Stimulated activated CD4-positive, alpha-beta T cell treated with anti-CD3 and anti-CD28 coated beads, Interleukin-4, amount 100 ng/mL, for 24 hours (primary cell): ENCODE results near the gene GPR132.
"Not testable (repeated sequence)": the region's sequence is repeated elsewhere in the genome, so short reads cannot be mapped to it uniquely, and the experiment has no call there.

Source experiments
- DNase-seq: peaks from one replicate; pipeline ENCODE4 v3.0.0-alpha.2; 2020

Gene GPR132

GRCh38 chr14:105090493-105091053, 25.3 kb upstream of the GPR132 start:
- DNase-seq, result peak; percentile 88

- DNase-seq, result no peak
Observed at GRCh38 chr14:105089746-105090492, 24.7 kb upstream of the GPR132 start.

GRCh38 chr14:105088812-105089745, 23.8 kb upstream of the GPR132 start:
- DNase-seq, result no peak

DNA sequence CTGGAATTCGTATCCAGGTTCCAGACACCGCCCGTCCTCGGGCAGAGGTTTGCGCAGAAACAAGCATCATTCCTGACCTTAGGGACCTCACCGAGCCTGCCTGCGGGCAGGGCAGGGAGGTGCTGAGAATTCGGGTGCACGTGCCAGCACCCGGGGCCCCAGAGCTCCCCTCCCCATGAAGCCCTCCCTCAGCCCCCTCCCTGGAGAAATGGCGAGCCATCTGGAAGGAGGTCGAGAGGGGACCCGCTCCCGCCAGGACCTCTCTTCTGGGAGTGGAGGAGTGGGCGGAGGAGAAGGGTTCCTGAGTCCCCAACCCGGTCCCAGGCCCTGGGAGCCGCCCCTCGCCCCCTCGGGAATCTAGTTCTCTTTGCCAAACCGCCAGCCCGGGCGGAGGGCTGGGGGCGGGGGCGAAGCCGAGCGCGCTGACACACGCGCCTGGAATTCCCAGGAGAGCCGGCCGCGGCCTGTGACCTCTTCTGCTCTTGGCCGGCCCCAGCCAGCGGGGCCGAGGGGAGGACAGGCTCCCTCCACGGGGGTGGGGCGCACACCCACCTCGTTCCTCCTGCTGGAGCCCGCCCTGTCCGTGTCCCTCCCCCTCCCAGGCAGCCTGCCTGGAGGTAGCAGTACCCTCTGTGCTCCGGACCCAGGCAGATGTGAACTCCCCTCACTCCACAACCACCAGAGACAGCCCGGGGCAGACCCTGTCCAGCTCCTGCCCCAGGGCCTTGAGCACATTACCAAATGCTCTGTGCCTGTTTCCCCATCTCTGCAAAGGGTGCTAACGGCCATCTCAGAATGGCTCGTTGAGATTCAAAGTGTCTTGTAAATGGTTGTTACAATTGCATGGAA, 23.0 kb upstream of the GPR132 start:
- no peak for DNase-seq

GRCh38 chr14:105087308-105087962, 22.2 kb upstream of the GPR132 start:
- no peak for DNase-seq

GRCh38 chr14:105086833-105087307, 21.6 kb upstream of the GPR132 start:
- peak; percentile 84 for DNase-seq

DNA sequence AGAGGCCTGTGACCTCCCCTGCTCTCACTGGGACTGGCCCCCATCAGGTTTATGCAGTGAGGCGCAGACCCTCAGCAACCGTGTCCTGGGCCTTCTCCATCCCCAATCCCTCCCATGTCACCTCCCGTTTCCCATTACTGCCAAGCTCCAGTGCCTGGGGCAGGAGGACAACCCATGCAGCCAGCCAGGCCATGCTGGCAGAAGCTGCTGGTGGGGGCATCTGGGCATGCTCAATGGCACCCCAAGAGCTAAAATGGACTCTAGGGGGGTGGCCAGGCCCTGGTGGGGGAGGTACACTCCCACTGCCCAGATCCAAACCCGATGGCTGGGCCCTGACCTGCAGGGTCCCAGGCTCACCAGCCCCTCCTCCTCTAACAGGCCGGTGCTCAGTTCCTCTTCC, 20.5 kb upstream of the GPR132 start:
- DNase-seq, result no peak

DNA sequence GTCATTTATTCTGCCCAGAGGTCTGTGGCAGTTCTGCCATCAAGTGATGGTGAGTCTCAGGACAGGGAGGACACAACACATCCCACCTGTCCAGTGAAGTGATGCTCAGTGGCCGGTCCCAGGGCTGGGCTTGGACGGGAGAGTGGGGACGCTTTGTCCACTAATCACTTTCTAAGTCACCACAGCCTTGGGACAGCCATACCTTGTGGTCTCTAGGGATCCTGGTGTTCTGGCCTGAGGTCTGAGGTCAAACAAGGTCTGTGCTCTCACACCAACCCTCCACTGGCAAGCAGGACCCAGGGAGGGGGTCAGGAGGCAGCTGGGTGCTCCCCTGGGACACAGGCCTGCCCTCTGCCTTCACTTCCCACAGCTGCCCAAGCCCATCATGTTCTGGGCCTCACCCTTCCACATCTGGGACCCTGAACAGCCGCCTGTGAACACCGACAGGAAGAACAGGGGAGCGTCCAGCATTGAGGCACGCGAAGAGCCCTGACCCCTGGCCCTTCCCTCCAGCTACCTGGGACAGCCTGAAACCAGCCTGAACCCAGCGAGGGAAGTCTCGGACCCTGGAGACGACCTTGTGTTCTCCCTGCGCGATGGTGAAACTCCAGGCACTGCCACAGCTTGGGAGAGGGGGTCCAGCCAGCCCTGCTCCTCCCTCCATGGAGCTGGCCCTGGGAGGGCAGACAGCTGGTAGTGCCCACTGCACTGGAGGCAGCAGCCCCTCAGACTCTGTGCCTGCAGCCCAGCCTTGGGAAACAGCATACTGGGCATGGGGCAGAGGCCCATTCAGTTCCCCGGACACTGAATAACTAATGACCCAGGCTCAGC, 19.7 kb upstream of the GPR132 start:
- no peak for DNase-seq

DNA sequence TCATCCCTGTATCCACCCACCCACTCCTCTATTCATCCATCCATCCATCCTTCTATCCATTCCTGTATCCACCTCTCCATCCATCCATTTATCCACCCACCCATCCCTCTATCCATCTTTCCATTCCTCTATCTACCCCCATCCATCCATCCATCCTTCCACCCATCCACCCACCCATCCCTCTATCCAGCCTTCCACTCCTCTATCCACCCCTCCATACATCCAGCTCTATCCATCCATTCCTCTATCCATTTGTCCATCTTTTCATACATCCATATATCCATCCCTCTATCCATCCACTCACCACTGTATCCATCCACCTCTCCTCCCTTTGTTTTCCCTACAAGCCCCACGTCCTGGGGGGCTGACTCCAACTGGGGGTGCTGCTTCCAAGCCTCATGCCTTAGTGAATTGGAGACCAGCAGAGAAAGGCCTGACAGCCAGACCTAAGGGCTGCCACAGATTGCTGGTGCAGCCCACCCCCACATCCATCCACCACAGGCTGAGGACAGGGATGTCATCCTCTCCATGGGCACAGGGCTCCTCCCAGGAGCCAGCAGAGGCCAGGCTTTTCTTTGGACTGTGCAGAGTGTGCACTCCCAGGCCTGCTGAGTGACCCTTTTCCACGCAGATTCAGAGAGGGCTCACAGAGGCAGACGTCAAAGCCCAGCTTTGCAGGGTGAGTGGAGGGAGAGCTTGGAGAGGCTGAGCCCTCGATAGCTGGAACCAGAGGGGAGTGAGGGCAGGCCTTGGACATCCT, 18.9 kb upstream of the GPR132 start:
- no peak for DNase-seq

GRCh38 chr14:105082703-105083102, 17.5 kb upstream of the GPR132 start:
- no peak for DNase-seq

DNA sequence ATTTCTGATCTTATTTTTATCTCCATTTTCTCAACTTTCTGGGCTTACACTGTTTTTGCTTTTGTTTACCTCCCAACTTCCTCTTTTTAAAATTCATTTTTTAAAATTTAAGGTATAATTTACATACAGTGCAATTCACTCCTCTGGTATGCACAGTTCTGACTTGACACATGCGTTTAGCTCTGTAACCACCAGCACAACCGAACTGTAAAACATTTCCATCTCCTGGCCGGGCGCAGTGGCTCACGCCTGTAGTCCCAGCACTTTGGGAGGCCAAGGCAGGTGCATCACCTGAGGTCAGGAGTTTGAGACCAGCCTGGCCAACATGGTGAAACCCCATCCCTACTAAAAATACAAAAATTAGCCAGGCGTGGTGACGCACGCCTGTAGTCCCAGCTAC, 16.2 kb upstream of the GPR132 start:
- DNase-seq, result not testable (repeated sequence)

DNA sequence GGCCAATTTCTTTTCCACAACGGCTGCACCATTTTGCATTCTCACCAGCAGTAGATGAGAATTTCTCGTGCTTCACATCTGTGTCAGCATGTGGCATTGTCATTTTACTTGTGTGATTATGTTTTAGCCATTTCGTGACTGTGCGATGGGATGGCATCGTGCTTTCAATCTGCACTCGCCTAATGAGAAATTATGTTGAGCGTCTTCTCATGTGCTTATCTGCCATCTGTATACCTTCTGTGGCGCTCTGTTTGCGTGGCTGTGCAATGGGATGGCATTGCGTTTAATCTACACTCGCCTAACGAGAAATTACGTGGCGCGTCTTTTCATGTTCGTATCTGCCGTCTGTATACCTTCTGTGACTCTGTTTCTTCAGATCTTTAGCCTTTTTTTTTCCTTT, 14.9 kb upstream of the GPR132 start:
- DNase-seq, result no peak

DNA sequence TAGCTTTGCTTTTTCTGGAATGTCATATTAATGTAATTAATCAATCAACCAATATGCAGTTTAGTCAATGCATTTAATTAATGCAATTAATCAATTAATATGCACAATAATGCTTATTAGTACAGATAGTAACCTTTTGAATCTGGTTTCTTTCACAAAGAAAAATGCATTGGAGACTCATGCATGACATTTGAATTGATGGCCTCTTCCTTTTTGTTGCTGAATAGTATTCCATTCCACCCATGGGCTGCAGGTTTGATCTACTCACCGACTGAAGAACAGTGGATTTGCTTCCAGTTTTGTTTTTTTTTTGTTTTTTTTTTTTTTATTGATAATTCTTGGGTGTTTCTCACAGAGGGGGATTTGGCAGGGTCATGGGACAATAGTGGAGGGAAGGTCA, 13.1 kb upstream of the GPR132 start:
- no peak for DNase-seq

DNA sequence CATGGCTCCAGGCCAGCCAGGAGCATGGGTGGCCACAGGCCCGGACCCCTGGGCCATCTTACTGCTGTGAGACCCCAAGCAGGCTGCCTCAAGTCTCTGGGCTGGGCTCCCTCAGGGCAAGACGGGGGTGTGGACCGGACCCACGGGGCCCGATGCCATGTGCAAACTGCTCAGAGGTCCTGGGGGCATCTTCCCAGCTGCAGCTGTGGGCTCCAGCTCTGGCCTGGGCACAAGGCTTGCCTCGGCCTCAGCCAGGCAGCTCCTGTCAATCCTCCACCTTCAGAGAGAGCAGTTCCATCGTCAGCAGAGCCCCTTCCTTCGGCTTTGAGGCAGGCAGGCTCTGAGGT, 12.4 kb upstream of the GPR132 start:
- no peak for DNase-seq

- no peak for DNase-seq
Observed at GRCh38 chr14:105076805-105077648, 11.8 kb upstream of the GPR132 start.

GRCh38 chr14:105076296-105076804, 11.1 kb upstream of the GPR132 start:
- DNase-seq, result no peak

GRCh38 chr14:105075379-105076295, 10.4 kb upstream of the GPR132 start:
- no peak for DNase-seq

DNA sequence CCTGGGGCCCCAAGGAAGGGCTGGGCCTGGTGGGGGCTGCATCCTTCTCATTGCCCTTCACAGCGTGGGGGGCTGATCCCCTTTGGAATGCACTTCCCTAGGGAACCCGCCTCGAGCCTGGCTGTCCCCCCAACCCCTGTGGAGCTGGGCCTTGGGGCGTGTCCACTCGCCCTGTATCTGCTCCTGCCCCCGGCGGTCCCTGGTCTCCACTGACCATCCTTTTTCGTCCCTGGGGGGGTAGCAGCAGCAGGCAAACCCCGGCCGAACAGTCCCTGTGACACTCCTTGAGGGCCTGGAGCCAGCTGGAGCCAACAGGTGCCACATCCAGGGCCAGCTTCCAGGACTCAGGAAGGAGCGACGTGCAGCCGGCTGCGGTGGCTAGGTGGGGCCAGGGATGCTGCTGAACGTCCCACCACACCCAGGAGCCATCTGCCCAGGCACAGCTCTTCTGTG, 9.4 kb upstream of the GPR132 start:
- no peak for DNase-seq
